HG03442 (cell line): ENCODE results near the gene NRG3.

ENCODE experiments used
- ATAC-seq: cut with Tn5 transposase; IDR thresholded peaks from one replicate; pipeline ENCODE4 v1.9.1; 2021; ENCODE audit warnings: mild to moderate bottlenecking, moderate library complexity; ENCODE audit not compliant: unreplicated experiment

The NRG3 gene

GRCh38 chr10:82554381-82554780, 679.4 kb downstream of the NRG3 start:
- no peak for ATAC-seq

- no peak for ATAC-seq
Observed at GRCh38 chr10:82558014-82558607, 683.1 kb downstream of the NRG3 start.

- ATAC-seq = no peak
Observed at GRCh38 chr10:82564353-82565196, 689.6 kb downstream of the NRG3 start.

- no peak for ATAC-seq
Observed at GRCh38 chr10:82565197-82565575, 690.2 kb downstream of the NRG3 start.

GRCh38 chr10:82572744-82573143, 697.8 kb downstream of the NRG3 start:
- no peak for ATAC-seq

GRCh38 chr10:82574081-82574480, 699.1 kb downstream of the NRG3 start:
- ATAC-seq = no peak

- ATAC-seq = no peak
Observed at GRCh38 chr10:82575318-82575717, 700.3 kb downstream of the NRG3 start.

- no peak for ATAC-seq
Observed at GRCh38 chr10:82576093-82576492, 701.1 kb downstream of the NRG3 start.

GRCh38 chr10:82581940-82582339, 706.9 kb downstream of the NRG3 start:
- no peak for ATAC-seq

- no peak for ATAC-seq
Observed at GRCh38 chr10:82591421-82591820, 716.4 kb downstream of the NRG3 start.

- no peak for ATAC-seq
Observed at GRCh38 chr10:82597840-82598239, 722.8 kb downstream of the NRG3 start.

GRCh38 chr10:82609845-82610244, 734.9 kb downstream of the NRG3 start:
- no peak for ATAC-seq

GRCh38 chr10:82618007-82618406, 743.0 kb downstream of the NRG3 start:
- ATAC-seq = no peak

GRCh38 chr10:82621680-82622079, 746.7 kb downstream of the NRG3 start:
- ATAC-seq = no peak

GRCh38 chr10:82622479-82622878, 747.5 kb downstream of the NRG3 start:
- ATAC-seq = no peak

GRCh38 chr10:82625512-82626189, 750.7 kb downstream of the NRG3 start:
- ATAC-seq = no peak

- no peak for ATAC-seq
Observed at GRCh38 chr10:82628373-82628772, 753.4 kb downstream of the NRG3 start.

GRCh38 chr10:82643076-82643475, 768.1 kb downstream of the NRG3 start:
- no peak for ATAC-seq

- no peak for ATAC-seq
Observed at GRCh38 chr10:82643601-82644000, 768.6 kb downstream of the NRG3 start.

- ATAC-seq = no peak
Observed at GRCh38 chr10:82645221-82645620, 770.2 kb downstream of the NRG3 start.

GRCh38 chr10:82653244-82654155, 778.5 kb downstream of the NRG3 start:
- ATAC-seq = no peak
